GM18907 (cell line): ENCODE data around the gene DPH3.

Source experiments
- ATAC-seq: cut with Tn5 transposase; IDR thresholded peaks from one replicate; pipeline ENCODE4 v1.9.1; 2021; ENCODE audit warnings: mild to moderate bottlenecking, moderate library complexity; ENCODE audit not compliant: unreplicated experiment

Gene DPH3

GRCh38 chr3:16294844-16295243, 30.1 kb upstream of the DPH3 start:
- ATAC-seq: no peak

GRCh38 chr3:16290827-16291196, 26.1 kb upstream of the DPH3 start:
- ATAC-seq: peak; percentile 41

- ATAC-seq: peak; percentile 42
Measured at GRCh38 chr3:16290007-16290826, 25.5 kb upstream of the DPH3 start.

GRCh38 chr3:16289144-16289889, 24.6 kb upstream of the DPH3 start:
- no peak for ATAC-seq

GRCh38 chr3:16288664-16289063, 23.9 kb upstream of the DPH3 start:
- ATAC-seq: no peak

GRCh38 chr3:16286751-16287543, 22.2 kb upstream of the DPH3 start:
- ATAC-seq: no peak

GRCh38 chr3:16286161-16286560, 21.4 kb upstream of the DPH3 start:
- peak; percentile 61 for ATAC-seq

GRCh38 chr3:16284633-16285032, 19.9 kb upstream of the DPH3 start:
- ATAC-seq: no peak

GRCh38 chr3:16280671-16281070, 15.9 kb upstream of the DPH3 start:
- no peak for ATAC-seq

- ATAC-seq: no peak
Measured at GRCh38 chr3:16279010-16279801, 14.5 kb upstream of the DPH3 start.

GRCh38 chr3:16277471-16277870, 12.7 kb upstream of the DPH3 start:
- no peak for ATAC-seq

GRCh38 chr3:16273867-16274266, 9.1 kb upstream of the DPH3 start:
- no peak for ATAC-seq

GRCh38 chr3:16272588-16272987, 7.8 kb upstream of the DPH3 start:
- no peak for ATAC-seq

GRCh38 chr3:16270855-16271254, 6.1 kb upstream of the DPH3 start:
- no peak for ATAC-seq

GRCh38 chr3:16266714-16267113, 2.0 kb upstream of the DPH3 start:
- no peak for ATAC-seq

GRCh38 chr3:16265455-16265786, 678 bp upstream of the DPH3 start:
- ATAC-seq: no peak

- ATAC-seq: no peak
Measured at GRCh38 chr3:16264174-16264707, 502 bp downstream of the DPH3 start.

GRCh38 chr3:16262174-16262573, 2.6 kb downstream of the DPH3 start:
- ATAC-seq: no peak

GRCh38 chr3:16260046-16260445, 4.7 kb downstream of the DPH3 start:
- ATAC-seq: no peak

GRCh38 chr3:16258866-16259265, 5.9 kb downstream of the DPH3 start:
- ATAC-seq: no peak

GRCh38 chr3:16258177-16258576, 6.6 kb downstream of the DPH3 start:
- no peak for ATAC-seq
